PC-3 (cell line): ENCODE data around the gene PKNOX2. TPM values are rescaled to one million over a fixed set of nuclear protein-coding genes. Genes with fewer than 3 reads are reported as not detected.

Experiments
- ATAC-seq: fragments of 200-7000 bp; cut with Tn5 transposase; 2 replicates; pipeline ENCODE4 v1.9.1; 2020; ENCODE audit warnings: mild to moderate bottlenecking, moderate library complexity
- BruUV-seq: library from RNA; stranded (reverse); fragments of 400-500 nt; replicated peaks from 2 replicates; lab custom pipeline; 2021; lab: Mats Ljungman, UMichigan
- CTCF ChIA-PET: fragments of 300-600 bp; sonication (Branson Sonifier 250); formaldehyde crosslinking; loops from one replicate; lab custom pipeline; 2022; ENCODE audit warnings: antibody characterized with exemption; lab: Charles Lee
- POLR2A ChIA-PET: fragments of 300-600 bp; sonication (Branson Sonifier 250); formaldehyde crosslinking; loops from one replicate; lab custom pipeline; 2022; ENCODE audit warnings: antibody characterized with exemption; ENCODE audit not compliant: unreplicated experiment; lab: Charles Lee
- DNase-seq: peaks from one replicate; pipeline ENCODE4 v3.0.0-alpha.2; 2015
- H2AFZ ChIP-seq: fragments of 300-600 bp; sonication (generic); 2 replicates; pipeline ENCODE4 v1.6.0; 2016; ENCODE audit warnings: antibody characterized with exemption, low read length
- H3F3A ChIP-seq: fragments of 300-600 bp; sonication (generic); one replicate; pipeline ENCODE4 v1.6.0; 2017; ENCODE audit warnings: antibody characterized with exemption, low read length, control low read depth, mild to moderate bottlenecking; ENCODE audit not compliant: unreplicated experiment
- H3K27ac ChIP-seq: fragments of 300-600 bp; sonication (generic); 2 replicates; pipeline ENCODE4 v1.5.1; 2016; ENCODE audit warnings: mild to moderate bottlenecking, low read length
- H3K27me3 ChIP-seq: fragments of 300-600 bp; sonication (generic); 2 replicates; pipeline ENCODE4 v1.6.1; 2016; ENCODE audit warnings: low read length, mixed read lengths
- H3K36me3 ChIP-seq: fragments of 300-600 bp; sonication (generic); 2 replicates; pipeline ENCODE4 v1.6.1; 2016; ENCODE audit warnings: low read depth, mixed run types, low read length, mixed read lengths
- H3K4me1 ChIP-seq: fragments of 300-600 bp; sonication (generic); 2 replicates; pipeline ENCODE4 v1.5.1; 2016; ENCODE audit warnings: low read length; ENCODE audit not compliant: insufficient read depth
- H3K4me2 ChIP-seq: fragments of 300-600 bp; sonication (generic); 2 replicates; pipeline ENCODE4 v1.6.0; 2016; ENCODE audit warnings: low read length
- H3K4me3 ChIP-seq: fragments of 300-600 bp; sonication (generic); 2 replicates; pipeline ENCODE4 v1.5.1; 2016; ENCODE audit warnings: mild to moderate bottlenecking, low read length, mixed read lengths
- H3K79me2 ChIP-seq: fragments of 300-600 bp; sonication (generic); 2 replicates; pipeline ENCODE4 v1.6.1; 2017; ENCODE audit warnings: low read length, mixed read lengths
- H3K9ac ChIP-seq: fragments of 300-600 bp; sonication (generic); 2 replicates; pipeline ENCODE4 v1.6.0; 2016; ENCODE audit warnings: mild to moderate bottlenecking, low read length
- H3K9me2 ChIP-seq: fragments of 300-600 bp; sonication (generic); replicated peaks from 2 replicates; pipeline ENCODE4 v1.6.1; 2016; ENCODE audit warnings: mixed run types, low read length, mixed read lengths
- H3K9me3 ChIP-seq: fragments of 300-600 bp; sonication (generic); 2 replicates; pipeline ENCODE4 v1.6.1; 2016; ENCODE audit warnings: low read length, mixed read lengths
- H4K20me1 ChIP-seq: fragments of 300-600 bp; sonication (generic); 2 replicates; pipeline ENCODE4 v1.6.1; 2016; ENCODE audit warnings: low read length, mixed read lengths
- EZH2 ChIP-seq: fragments of 300-600 bp; sonication (generic); IDR thresholded peaks from one replicate; pipeline ENCODE4 v1.6.1; 2017; ENCODE audit warnings: antibody characterized with exemption, mild to moderate bottlenecking, low read length; ENCODE audit not compliant: unreplicated experiment
- EZH2phosphoT487 ChIP-seq: fragments of 300-600 bp; sonication (generic); IDR thresholded peaks from 2 replicates; pipeline ENCODE4 v1.6.1; 2018; ENCODE audit warnings: mild to moderate bottlenecking, antibody characterized with exemption, low read length, borderline replicate concordance
- intact Hi-C: fragments of 100-400 bp; cut with micrococcal nuclease; formaldehyde crosslinking; loops from 2 replicates; pipeline ENCODE4 v1.9.0; 2023
- total RNA-seq: library from RNA; depleted of rRNA; stranded (reverse); fragments of >200 nt; gene quantifications from 2 replicates; pipeline ENCODE4 v1.2.3, GENCODE V29; 2014
- TF ChIP-seq, protein P1 (sequence below): fragments of 300-600 bp; sonication (generic); conservative IDR thresholded peaks from 2 replicates; pipeline ENCODE4 v1.5.1; 2017; ENCODE audit warnings: antibody characterized with exemption, low read depth, mild to moderate bottlenecking, low read length

PKNOX2 gene
- total RNA-seq, 1 experiment from 2014 or later, result not detected

DNA sequence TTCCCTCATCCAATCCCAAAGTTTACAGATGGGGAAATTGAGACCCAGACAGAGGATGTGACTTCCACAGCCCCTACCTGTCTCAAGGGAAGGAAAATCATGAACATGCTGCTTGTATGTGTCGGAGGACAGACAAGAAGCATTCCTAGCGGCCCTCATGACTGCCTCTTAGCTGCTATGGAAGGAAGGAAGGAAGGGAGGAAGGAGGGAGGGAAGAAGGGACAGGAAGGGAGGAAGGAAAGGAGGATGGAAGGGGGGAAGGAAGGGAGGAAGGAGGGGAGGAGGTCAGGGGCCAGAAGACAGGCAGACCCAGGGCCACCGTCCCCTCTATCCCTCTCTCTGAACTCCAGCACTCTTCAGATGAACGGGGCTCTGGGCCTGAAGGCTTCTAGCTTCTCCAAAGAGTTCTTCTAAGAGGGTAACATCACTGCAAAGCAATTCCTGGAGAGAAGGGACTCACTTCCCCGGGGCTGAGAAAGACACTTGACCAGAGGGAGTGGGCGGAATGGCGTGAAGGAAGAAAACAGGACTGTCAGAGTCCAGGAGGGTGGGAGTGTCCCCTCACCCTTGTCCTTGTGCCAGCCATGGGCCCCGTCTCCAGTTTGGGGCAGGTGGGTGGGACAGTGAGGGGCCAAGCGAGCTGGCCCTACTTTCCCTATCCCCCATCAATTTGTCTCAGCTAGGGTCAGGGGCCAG lies 182.2 kb downstream of the PKNOX2 start:
- H3K9me3 ChIP-seq, result no peaks in the 10 kb centered on the region
- ATAC-seq (no peak), DNase-seq (no peak)
- TF ChIP-seq, protein P1, sequence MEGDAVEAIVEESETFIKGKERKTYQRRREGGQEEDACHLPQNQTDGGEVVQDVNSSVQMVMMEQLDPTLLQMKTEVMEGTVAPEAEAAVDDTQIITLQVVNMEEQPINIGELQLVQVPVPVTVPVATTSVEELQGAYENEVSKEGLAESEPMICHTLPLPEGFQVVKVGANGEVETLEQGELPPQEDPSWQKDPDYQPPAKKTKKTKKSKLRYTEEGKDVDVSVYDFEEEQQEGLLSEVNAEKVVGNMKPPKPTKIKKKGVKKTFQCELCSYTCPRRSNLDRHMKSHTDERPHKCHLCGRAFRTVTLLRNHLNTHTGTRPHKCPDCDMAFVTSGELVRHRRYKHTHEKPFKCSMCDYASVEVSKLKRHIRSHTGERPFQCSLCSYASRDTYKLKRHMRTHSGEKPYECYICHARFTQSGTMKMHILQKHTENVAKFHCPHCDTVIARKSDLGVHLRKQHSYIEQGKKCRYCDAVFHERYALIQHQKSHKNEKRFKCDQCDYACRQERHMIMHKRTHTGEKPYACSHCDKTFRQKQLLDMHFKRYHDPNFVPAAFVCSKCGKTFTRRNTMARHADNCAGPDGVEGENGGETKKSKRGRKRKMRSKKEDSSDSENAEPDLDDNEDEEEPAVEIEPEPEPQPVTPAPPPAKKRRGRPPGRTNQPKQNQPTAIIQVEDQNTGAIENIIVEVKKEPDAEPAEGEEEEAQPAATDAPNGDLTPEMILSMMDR, result no peak
- no peak for TF ChIP-seq EZH2phosphoT487
- no peak for TF ChIP-seq EZH2
- POLR2A ChIA-PET, result no interaction called here
- H2AFZ ChIP-seq, result no peak overlapping the region
- no peak overlapping the region for H3K9ac ChIP-seq
- H3K4me3 ChIP-seq, result no peak overlapping the region
- peaks cover 45% of the 10 kb centered on the region for H3K27me3 ChIP-seq
- H3K36me3 ChIP-seq, result no peaks in the 10 kb centered on the region
- H3F3A ChIP-seq, result no peaks in the 10 kb centered on the region
- H3K9me2 ChIP-seq, result no peaks in the 10 kb centered on the region
- H3K4me1 ChIP-seq, result no peaks in the 10 kb centered on the region
- no peak overlapping the region for H3K4me2 ChIP-seq
- intact Hi-C loops, result loop anchor here (5.0 kb wide), 2 partner anchors 61 to 179 kb away; no protein-coding TSS in a partner anchor
- H3K79me2 ChIP-seq, result no peaks in the 10 kb centered on the region
- no peak overlapping the region for H3K27ac ChIP-seq
- no TSS peak for BruUV-seq
- H4K20me1 ChIP-seq, result no peaks in the 10 kb centered on the region
- CTCF ChIA-PET, result interaction anchor here (0.7 to 2.2 kb wide), 5 partner anchors 17 to 276 kb away, joined by 3 to 10 read pairs (median 3); partner anchors contain the start of gene PKNOX2

DNA sequence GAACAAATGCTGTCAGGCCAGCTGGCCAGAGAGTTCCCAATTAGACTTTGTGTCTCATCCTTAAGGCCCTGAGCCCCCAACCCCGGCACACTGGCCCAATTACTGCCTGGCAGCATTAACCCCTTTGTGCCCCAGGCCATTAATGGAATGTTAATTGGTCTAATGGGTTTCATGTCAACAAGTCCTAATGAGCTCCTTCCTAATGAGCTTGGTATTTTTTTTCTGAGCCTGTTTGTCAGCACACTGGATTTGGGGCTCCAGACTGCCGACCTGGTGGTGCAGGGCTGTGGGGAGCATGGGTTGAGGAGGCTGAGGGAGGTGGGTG lies 182.7 kb downstream of the PKNOX2 start:
- POLR2A ChIA-PET, result no interaction called here
- Histone ChIP-seq H4K20me1 (no peaks in the 10 kb centered on the region), H3K9ac (no peak overlapping the region), H2AFZ (no peak overlapping the region), H3K4me2 (no peak overlapping the region), H3K9me3 (no peaks in the 10 kb centered on the region), H3K4me1 (no peaks in the 10 kb centered on the region), H3K27me3 (peaks cover 45% of the 10 kb centered on the region), H3K79me2 (no peaks in the 10 kb centered on the region), H3K9me2 (no peaks in the 10 kb centered on the region), H3K27ac (no peak overlapping the region), H3K4me3 (no peak overlapping the region), H3K36me3 (no peaks in the 10 kb centered on the region), H3F3A (no peaks in the 10 kb centered on the region)
- no peak for ATAC-seq
- intact Hi-C loops, result loop anchor here (5.0 kb wide), 2 partner anchors 60 to 180 kb away; no protein-coding TSS in a partner anchor
- BruUV-seq, result no TSS peak
- TF ChIP-seq EZH2phosphoT487 (no peak), EZH2 (no peak)
- TF ChIP-seq, protein P1, result no peak
- CTCF ChIA-PET, result interaction anchor here (1.4 to 2.2 kb wide), 2 partner anchors 17 to 182 kb away, joined by 3 to 10 read pairs; partner anchors contain the start of gene PKNOX2
- DNase-seq, result no peak

DNA sequence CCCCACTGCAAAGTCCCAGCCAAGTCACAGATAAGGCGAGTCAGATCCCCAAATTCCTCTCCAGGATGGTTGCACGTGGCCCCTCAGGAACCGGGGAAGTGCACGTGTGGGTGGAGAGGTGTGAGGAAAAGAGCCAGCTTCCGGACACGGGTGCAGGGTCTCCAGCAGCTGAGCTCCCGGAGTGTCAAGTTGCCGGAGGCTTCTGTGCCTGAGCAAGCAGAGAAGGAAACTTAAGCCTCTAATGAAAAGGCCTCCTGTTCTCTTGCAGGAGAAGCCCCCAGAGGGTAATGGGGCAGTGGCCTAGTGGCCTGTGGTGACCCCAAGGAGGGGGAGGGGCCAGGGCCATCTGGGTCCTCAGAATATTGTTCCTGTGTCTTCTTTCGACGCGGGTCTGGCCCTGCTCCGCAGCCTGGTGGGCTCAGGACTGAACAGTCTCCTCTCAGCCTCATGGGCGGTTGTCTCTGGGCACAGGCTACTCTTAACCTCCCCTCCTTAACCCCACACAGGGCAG lies 183.6 kb downstream of the PKNOX2 start:
- no TSS peak for BruUV-seq

More for the DNA sequence above, 183.6 kb downstream of the PKNOX2 start:
- H3F3A ChIP-seq, result no peaks in the 10 kb centered on the region
- no peak overlapping the region for H2AFZ ChIP-seq
- H3K4me1 ChIP-seq, result no peaks in the 10 kb centered on the region
- no peaks in the 10 kb centered on the region for H4K20me1 ChIP-seq
- H3K27ac ChIP-seq, result no peak overlapping the region
- intact Hi-C loops, result loop anchor here (1.0 to 5.0 kb wide), 4 partner anchors 59 to 527 kb away; no protein-coding TSS in a partner anchor
- no peaks in the 10 kb centered on the region for H3K79me2 ChIP-seq
- TF ChIP-seq, protein P1, result no peak
- TF ChIP-seq EZH2phosphoT487, result no peak
- no peak for TF ChIP-seq EZH2
- H3K4me3 ChIP-seq, result no peak overlapping the region
- H3K27me3 ChIP-seq, result peaks cover 45% of the 10 kb centered on the region
- DNase-seq, result no peak
- H3K36me3 ChIP-seq, result no peaks in the 10 kb centered on the region
- ChIA-PET POLR2A (no interaction called here), CTCF (no interaction called here)
- H3K9me3 ChIP-seq, result no peaks in the 10 kb centered on the region
- ATAC-seq, result no peak
- H3K9ac ChIP-seq, result no peak overlapping the region
- no peak overlapping the region for H3K4me2 ChIP-seq
- no peaks in the 10 kb centered on the region for H3K9me2 ChIP-seq
